Left colon (tissue), 2 donors: ENCODE data around the gene PPM1B. TPM values are rescaled to one million over a fixed set of nuclear protein-coding genes. Genes with fewer than 3 reads are reported as not detected.

ENCODE experiments used
- ATAC-seq: fragments of 200-7000 bp; cut with Tn5 transposase; one replicate; pipeline ENCODE4 v1.9.1; 2020; ENCODE audit warnings: mild to moderate bottlenecking, moderate library complexity
- DNase-seq, 2 donors: peaks; one replicate each; pipeline ENCODE4 v3.0.0-alpha.2; 2020
- intact Hi-C, 2 donors: fragments of 100-400 bp; cut with DNase I in 1 of 2; cut with micrococcal nuclease in 1 of 2; formaldehyde crosslinking; loops; one replicate each; pipeline versions ENCODE4 v1.11.2 to v1.14.0; 2022; cut with DNase I, micrococcal nuclease
- total RNA-seq, 2 donors: library from RNA; stranded (reverse); fragmentation: NEBNext Ultra II Directional; extraction: Animal tissue kit (Norgen Biotek cat#: 25700); gene quantifications; one replicate each; pipeline ENCODE4 v1.2.1, GENCODE V29; 2021
- donor health status: DM: no; HTN: no; CAD: no.
- donor health status: DM: yes; HTN: yes; CAD: no.

The PPM1B gene
- total RNA-seq, 2 donors from 2014 or later, result 62.5 to 63.0 TPM

DNA sequence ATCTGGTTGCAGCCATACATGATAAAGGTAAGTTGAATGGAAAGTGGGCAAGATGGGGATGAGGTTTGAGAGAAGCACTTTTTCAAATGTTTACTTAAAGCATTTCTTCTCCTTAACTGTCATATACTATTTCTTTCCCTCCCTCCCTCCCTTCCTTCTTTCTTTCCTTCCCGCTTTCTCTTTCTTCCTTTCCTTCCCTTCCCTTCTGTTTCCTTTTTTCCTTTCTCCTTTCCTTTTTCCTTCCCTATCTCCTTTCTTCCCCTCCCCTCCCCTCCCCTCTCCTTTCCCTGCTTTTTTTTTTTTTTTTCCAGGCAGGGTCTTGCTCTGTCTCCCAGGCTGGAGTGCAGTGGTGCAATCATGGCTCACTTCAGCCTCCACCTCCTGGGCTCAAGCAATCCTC is 112.2 kb downstream of the PPM1B start:
- intact Hi-C loops, result no loop called here
- DNase-seq (no peak), ATAC-seq (no peak)

Other genes with a start within 250 kb of the PPM1B start
- 100 to 1,000 TPM in 1 of 2 donors, 10 to 100 TPM in 1; 98.8 to 110 TPM for gene LRPPRC, start 172.9 kb upstream of the PPM1B start, total RNA-seq
- gene SLC3A1, start 106.6 kb downstream of the PPM1B start, total RNA-seq, result 10 to 100 TPM; 45.8 to 84.7 TPM
- gene PREPL, start 192.6 kb downstream of the PPM1B start, total RNA-seq, result 10 to 100 TPM; 28.4 to 32.4 TPM
- gene CAMKMT, start 193.1 kb downstream of the PPM1B start, total RNA-seq, result 10 to 100 TPM in 1 of 2 donors, 1 to 10 TPM in 1; 9.3 to 14.3 TPM